ENCODE measurements around the gene KCNJ6.
"Not testable (repeated sequence)": the region's sequence is repeated elsewhere in the genome, so short reads cannot be mapped to it uniquely, and the experiment has no call there.

The KCNJ6 gene

DNA sequence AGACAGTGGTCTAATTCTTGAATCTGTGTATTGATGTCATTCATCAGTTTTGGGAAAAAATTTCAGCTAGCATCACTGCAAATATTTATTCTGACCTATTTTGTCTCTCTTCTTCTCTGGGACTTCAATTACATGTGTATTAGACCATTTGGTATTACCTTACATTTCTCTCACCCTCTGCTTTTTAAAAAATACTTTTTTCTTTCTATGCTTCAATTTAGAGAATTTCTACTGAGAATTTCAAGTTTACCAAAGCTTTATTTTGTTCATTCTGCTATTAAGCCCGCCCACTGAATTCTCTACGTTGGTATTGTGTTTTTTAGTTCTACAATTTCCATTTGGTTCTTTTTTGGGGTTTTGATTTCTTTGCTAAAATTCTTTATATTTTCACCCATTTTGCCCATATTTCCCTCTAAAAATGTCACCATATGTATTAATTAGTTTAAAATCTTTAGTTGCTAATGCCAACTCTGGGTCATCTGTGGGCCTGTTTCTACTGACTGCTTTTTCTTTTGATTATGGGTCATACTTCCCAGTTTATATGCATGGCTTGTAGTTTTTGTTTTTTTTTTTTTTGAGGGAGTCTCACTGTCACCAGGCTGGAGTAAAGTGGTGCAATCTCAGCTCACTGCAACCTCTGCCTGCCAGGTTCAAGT, 337.7 kb downstream of the KCNJ6 start:
- in situ Hi-C loops (cut with MboI; ENCODE audit: low sequenced_read_pairs): no loop called here

DNA sequence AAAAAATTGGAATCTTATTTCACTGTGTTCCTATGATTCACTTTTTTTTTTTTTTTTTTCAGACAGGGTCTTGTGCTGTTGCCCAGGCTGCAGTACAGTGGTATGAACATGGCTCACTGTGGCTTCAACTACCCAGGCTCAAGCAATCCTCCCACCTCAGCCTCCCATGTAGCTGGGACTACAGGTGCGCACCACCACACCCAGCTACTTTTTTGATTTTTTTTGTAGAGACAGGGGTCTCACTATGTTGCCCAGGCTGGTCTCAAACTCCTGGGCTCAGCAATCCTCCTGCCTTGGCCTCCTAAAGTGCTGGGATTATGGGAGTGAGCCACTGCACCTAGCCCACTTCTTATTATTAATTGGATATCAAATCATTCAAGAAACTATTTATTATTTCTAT, 339.3 kb downstream of the KCNJ6 start:
- in situ Hi-C loops (cut with MboI; ENCODE audit: low sequenced_read_pairs): not testable (repeated sequence)

GRCh38 chr21:37575580-37575979, 340.7 kb downstream of the KCNJ6 start:
- in situ Hi-C loops (cut with MboI; ENCODE audit: low sequenced_read_pairs): no loop called here

- in situ Hi-C loops (cut with MboI; ENCODE audit: low sequenced_read_pairs): no loop called here
These were observed 341.5 kb downstream of the KCNJ6 start for GRCh38 chr21:37574751-37575150.

DNA sequence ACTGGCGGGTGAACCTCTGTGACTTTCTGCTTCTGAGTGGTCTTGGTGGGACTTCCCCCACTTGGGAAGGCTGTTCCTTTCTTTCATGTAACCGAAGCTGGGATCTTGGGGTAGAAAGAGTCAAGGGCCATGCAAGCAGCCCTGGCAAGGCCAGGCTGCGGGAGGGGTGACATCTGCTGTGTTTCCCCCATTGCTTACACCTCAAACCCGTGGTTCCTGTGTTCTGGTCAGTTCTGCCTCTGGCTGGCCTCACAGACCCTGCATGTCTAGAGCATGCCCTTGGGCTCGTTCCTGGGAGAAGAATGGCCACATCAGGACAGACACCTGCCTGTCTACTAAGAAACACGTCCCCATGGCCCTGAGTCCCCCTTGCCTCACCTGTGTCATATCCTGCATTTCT, 341.9 kb downstream of the KCNJ6 start:
- in situ Hi-C loops (cut with MboI; ENCODE audit: low sequenced_read_pairs): no loop called here

DNA sequence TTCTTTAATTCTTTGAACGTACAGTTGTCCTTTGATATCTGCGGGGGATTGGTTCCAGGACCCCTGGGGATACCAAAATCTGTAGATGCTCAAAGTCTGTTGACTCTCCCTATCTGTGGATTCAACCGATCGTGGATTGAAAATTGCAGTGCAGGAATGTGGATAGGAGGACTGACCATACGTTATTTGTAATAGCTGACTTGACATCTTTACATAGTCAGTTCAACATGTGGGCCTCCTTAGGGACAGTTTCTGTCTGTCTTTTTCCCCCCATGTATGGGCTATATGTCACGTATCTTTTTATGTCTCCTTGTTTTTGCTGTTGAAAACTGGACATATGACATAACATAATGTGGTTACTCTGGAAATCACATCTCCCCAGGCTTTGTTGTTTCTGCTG, 344.8 kb downstream of the KCNJ6 start:
- in situ Hi-C loops (cut with MboI; ENCODE audit: low sequenced_read_pairs): no loop called here

DNA sequence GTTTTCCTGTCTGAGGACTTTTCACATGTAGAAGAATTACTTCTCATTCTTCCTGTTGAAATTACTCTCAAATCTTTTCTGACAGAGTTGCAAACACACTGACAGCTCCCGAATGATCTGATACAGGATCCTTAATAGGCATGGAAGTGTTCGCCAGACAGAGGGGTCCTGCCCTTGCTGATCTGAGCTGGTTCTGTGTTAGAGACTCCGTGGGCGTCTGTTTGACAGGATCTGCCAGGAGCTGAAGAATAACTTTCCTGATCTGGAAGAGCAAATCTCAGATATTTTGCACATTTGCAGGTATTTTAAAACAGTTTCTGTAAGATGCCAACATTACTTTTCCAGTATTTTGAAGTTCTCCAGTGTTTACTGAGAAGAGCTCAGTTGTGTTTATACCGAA, 347.3 kb downstream of the KCNJ6 start:
- in situ Hi-C loops (cut with MboI; ENCODE audit: low sequenced_read_pairs): no loop called here

DNA sequence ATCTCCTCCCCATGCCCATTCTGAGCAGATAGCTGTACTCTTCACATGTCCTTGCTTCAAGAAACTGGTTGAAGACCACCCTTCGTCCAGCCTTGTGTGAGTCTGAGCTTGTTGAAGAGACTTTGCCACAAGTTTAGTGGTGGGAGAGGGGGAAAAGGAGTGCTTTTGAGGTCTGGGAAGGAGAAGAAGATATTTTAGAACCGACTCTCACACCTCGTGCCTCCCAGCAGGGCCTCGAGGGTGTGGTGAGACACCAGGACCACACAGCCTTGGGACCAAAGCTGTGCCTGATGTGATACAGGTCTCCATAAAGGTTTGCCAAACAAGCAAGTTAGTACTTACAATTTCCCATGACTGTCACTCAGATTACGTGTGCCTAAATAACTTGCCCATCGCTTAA, 347.8 kb downstream of the KCNJ6 start:
- in situ Hi-C loops (cut with MboI; ENCODE audit: low sequenced_read_pairs): no loop called here

DNA sequence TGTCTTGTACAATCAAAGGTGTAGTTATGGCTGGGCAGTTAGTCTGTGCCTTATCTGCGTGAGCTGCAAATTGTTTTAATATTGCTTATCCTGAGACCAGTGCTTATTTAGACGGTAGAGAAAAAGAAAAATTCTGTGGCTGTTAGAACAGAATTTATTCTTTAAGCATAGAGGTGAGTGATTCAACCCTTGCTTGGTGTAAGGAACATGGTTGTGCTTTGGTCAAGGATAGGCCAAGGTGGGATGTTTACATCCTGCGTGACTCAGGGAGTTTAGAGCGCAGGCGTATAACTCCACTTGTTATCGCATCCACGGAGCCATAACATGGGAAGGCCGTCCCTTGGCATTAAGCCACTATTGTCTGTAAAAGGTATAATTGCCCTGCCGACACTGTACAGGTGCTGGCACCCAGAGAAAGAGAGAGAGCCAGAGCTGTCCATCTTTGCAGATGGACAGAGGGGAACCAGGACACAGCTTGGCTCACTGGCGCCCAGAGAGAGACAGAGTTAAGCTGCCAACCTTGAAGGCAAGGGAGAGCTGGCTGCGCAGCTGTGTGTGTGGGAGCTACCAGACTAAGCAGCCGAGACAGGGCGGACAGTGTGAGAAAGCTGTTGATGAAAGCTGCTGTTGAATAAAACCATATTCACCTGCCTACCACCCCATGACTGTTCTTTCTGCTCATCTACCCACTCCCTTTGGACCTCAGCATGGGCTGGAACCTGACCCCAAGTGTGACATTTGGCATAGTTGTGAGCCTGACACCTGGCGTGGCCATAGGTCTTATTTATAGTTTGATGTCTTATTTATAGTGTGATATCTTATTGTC, 349.3 kb downstream of the KCNJ6 start:
- in situ Hi-C loops (cut with MboI; ENCODE audit: low sequenced_read_pairs): no loop called here

DNA sequence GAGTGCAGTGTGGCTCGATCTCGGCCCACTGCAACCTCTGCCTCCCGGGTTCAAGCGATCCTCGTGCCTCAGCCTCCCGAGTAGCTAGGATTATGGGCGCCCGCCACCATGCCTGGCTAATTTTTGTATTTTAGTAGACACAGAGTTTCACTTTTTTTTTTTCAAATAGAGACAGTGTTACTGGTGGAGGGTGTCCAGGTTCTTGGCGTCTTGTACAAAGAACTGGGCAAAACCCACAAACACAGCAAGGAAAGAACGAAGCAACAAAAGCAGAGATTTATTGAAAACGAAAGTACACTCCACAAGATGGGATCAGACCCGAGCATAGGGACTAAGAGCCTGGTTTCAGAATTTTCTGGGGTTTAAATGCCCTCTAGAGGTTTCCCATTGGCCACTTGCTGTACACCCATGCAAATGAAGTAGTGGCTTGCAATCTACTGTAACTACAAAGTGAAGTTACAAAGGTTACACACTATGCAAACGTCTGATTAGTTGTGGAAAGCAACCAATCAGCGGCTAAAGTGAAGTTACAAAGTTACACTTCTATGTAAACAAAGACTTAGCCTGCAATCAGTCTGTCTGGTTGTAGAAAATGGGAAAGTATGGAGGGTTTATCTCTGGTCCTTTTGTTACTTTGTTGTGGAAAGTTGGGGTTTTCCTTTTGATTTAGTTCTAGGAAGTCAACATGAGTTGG, 350.6 kb downstream of the KCNJ6 start:
- in situ Hi-C loops (cut with MboI; ENCODE audit: low sequenced_read_pairs): no loop called here

- in situ Hi-C loops (cut with MboI; ENCODE audit: low sequenced_read_pairs): no loop called here
These were observed 351.2 kb downstream of the KCNJ6 start for GRCh38 chr21:37564924-37565529.

- in situ Hi-C loops (cut with MboI; ENCODE audit: low sequenced_read_pairs): no loop called here
These were observed 351.8 kb downstream of the KCNJ6 start for GRCh38 chr21:37564341-37564923.

- in situ Hi-C loops (cut with MboI; ENCODE audit: low sequenced_read_pairs): no loop called here
These were observed 352.5 kb downstream of the KCNJ6 start for GRCh38 chr21:37563641-37564340.

- in situ Hi-C loops (cut with MboI; ENCODE audit: low sequenced_read_pairs): no loop called here
These were observed 353.2 kb downstream of the KCNJ6 start for GRCh38 chr21:37562920-37563640.

DNA sequence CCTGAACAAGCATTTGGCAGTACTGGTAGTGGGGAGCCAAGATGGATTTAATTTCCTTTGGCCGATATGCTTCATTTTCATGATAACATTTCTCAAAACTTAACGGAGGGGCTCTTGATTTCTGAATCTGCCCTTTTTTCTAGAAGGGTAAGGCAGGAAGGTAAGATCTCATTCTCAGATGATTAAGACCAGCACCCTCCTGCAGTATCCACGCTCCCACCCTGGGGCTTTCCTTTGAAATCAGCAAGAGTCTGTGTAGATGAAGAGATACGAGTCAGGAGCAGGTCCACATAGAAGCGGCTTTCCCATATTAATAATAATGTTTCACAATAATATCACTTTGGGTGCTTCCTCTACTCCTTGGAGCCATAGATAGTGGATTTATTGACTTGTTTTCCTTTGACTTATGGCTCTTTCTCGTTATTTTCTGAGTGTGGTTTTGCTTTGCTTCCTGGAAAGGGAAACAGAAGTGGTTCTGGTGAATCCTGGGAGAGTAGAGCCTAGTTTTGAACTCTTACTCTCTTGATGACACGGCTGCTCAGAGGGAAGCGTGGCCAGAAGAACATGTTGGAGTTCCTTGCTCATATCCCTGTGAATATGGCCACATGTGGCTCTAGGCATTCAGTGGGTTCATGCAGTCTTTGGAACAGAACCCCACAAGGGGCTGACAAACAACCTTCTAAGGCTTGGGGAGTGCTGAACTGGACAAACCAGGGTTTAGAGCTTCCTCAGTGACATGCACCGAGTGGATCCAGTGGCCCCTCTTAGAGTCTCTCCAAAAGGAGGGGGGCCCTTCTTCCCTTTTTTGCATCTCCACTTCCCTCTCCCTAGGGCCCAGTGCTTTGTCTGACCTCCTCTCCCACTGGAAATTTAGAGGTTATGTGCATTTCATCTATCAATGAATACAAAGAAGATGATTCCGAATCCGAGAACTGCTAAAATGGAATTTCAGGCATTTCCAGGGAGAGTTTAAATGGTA, 354.0 kb downstream of the KCNJ6 start:
- in situ Hi-C loops (cut with MboI; ENCODE audit: low sequenced_read_pairs): no loop called here

- in situ Hi-C loops (cut with MboI; ENCODE audit: low sequenced_read_pairs): no loop called here
These were observed 354.8 kb downstream of the KCNJ6 start for GRCh38 chr21:37561506-37561905.

DNA sequence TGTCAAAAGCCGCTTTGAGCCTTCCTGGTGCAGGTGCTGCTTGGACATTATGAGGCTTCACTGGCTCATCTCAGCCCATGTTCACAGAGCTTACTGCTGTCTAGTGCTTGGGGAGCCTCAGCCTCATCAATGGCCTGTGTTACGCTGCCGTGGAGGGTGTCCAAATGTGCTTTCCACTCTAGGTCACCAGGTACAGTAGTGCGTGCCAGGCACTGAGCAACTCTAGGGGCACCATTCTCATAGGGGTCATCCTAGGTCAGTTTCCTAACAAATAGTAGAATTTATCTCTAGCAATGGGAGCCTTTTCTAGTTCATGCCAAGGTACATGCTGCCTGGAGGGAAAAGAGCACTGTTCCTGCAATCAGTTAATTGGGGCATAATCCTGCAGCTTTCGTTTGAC, 355.9 kb downstream of the KCNJ6 start:
- in situ Hi-C loops (cut with MboI; ENCODE audit: low sequenced_read_pairs): no loop called here

- in situ Hi-C loops (cut with MboI; ENCODE audit: low sequenced_read_pairs): no loop called here
These were observed 357.5 kb downstream of the KCNJ6 start for GRCh38 chr21:37558676-37559211.

All from HL-60/S4 (cell line).